Measurements from ENCODE around the gene CIC.

The CIC gene

GRCh38 chr19:42279902-42280814 lies 11.1 kb downstream of the CIC start:
- peak overlapping the region; percentile 88 to 89 for H3K4me3 ChIP-seq (ENCODE audit: low read length in 2 of 2)
- H3K4me1 ChIP-seq (ENCODE audit: control insufficient read depth, insufficient read depth, low read length), result peaks cover 79% of the 10 kb centered on the region
- H3K27me3 ChIP-seq (ENCODE audit: control insufficient read depth in 1 of 2, insufficient read depth in 2 of 2, low read length in 2 of 2), result no peaks in the 10 kb centered on the region
- H3K27ac ChIP-seq (ENCODE audit: low read length), result peak overlapping the region; percentile 88
- H3K9ac ChIP-seq (ENCODE audit: low read length in 2 of 2), result peak overlapping the region; percentile 54 to 75
- no peaks in the 10 kb centered on the region for H3K9me3 ChIP-seq (ENCODE audit: control insufficient read depth in 2 of 2, low read length in 2 of 2)
- peaks cover 0 to 1% of the 10 kb centered on the region in 2 donors for H3K36me3 ChIP-seq (ENCODE audit: control insufficient read depth in 2 of 2, insufficient read depth in 2 of 2, low read length in 2 of 2)

GRCh38 chr19:42280815-42281145 lies 11.7 kb downstream of the CIC start:
- no peaks in the 10 kb centered on the region for H3K36me3 ChIP-seq (ENCODE audit: control insufficient read depth in 2 of 2, insufficient read depth in 2 of 2, low read length in 2 of 2)
- H3K4me3 ChIP-seq (ENCODE audit: low read length in 2 of 2), result peak overlapping the region in 1 of 2 donors; percentile 89
- H3K27ac ChIP-seq (ENCODE audit: low read length), result peak overlapping the region; percentile 88
- peak overlapping the region in 1 of 2 donors; percentile 54 for H3K9ac ChIP-seq (ENCODE audit: low read length in 2 of 2)
- no peaks in the 10 kb centered on the region for H3K27me3 ChIP-seq (ENCODE audit: control insufficient read depth in 1 of 2, insufficient read depth in 2 of 2, low read length in 2 of 2)
- H3K4me1 ChIP-seq (ENCODE audit: control insufficient read depth, insufficient read depth, low read length), result peaks cover 82% of the 10 kb centered on the region
- H3K9me3 ChIP-seq (ENCODE audit: control insufficient read depth in 2 of 2, low read length in 2 of 2), result no peaks in the 10 kb centered on the region

GRCh38 chr19:42281146-42281826 lies 12.2 kb downstream of the CIC start:
- no peaks in the 10 kb centered on the region for H3K36me3 ChIP-seq (ENCODE audit: control insufficient read depth in 2 of 2, insufficient read depth in 2 of 2, low read length in 2 of 2)
- H3K4me1 ChIP-seq (ENCODE audit: control insufficient read depth, insufficient read depth, low read length), result peaks cover 82% of the 10 kb centered on the region
- peak overlapping the region; percentile 58 to 66 for H3K9ac ChIP-seq (ENCODE audit: low read length in 2 of 2)
- H3K27ac ChIP-seq (ENCODE audit: low read length), result peak overlapping the region; percentile 88
- no peaks in the 10 kb centered on the region for H3K9me3 ChIP-seq (ENCODE audit: control insufficient read depth in 2 of 2, low read length in 2 of 2)
- peak overlapping the region; percentile 55 to 89 for H3K4me3 ChIP-seq (ENCODE audit: low read length in 2 of 2)
- no peaks in the 10 kb centered on the region for H3K27me3 ChIP-seq (ENCODE audit: control insufficient read depth in 1 of 2, insufficient read depth in 2 of 2, low read length in 2 of 2)

- Histone ChIP-seq H3K4me1 (ENCODE audit: control insufficient read depth, insufficient read depth, low read length) (peaks cover 82% of the 10 kb centered on the region), H3K27me3 (ENCODE audit: control insufficient read depth in 1 of 2, insufficient read depth in 2 of 2, low read length in 2 of 2) (no peaks in the 10 kb centered on the region), H3K4me3 (ENCODE audit: low read length in 2 of 2) (peak overlapping the region; percentile 55 to 89), H3K36me3 (ENCODE audit: control insufficient read depth in 2 of 2, insufficient read depth in 2 of 2, low read length in 2 of 2) (peaks cover under 1% of the 10 kb centered on the region in 2 donors), H3K27ac (ENCODE audit: low read length) (peak overlapping the region; percentile 88), H3K9ac (ENCODE audit: low read length in 2 of 2) (peak overlapping the region; percentile 58 to 66), H3K9me3 (ENCODE audit: control insufficient read depth in 2 of 2, low read length in 2 of 2) (no peaks in the 10 kb centered on the region)
These were observed 13.0 kb downstream of the CIC start for GRCh38 chr19:42281827-42282762.

- H3K27ac ChIP-seq (ENCODE audit: low read length), result peak overlapping the region; percentile 84
- H3K4me1 ChIP-seq (ENCODE audit: control insufficient read depth, insufficient read depth, low read length), result peaks cover 76% of the 10 kb centered on the region
- no peaks in the 10 kb centered on the region for H3K9me3 ChIP-seq (ENCODE audit: control insufficient read depth in 2 of 2, low read length in 2 of 2)
- H3K9ac ChIP-seq (ENCODE audit: low read length in 2 of 2), result peak overlapping the region; percentile 73 to 77
- no peaks in the 10 kb centered on the region for H3K27me3 ChIP-seq (ENCODE audit: control insufficient read depth in 1 of 2, insufficient read depth in 2 of 2, low read length in 2 of 2)
- H3K4me3 ChIP-seq (ENCODE audit: low read length in 2 of 2), result peak overlapping the region; percentile 49 to 75
- peaks cover 7% of the 10 kb centered on the region in 2 donors for H3K36me3 ChIP-seq (ENCODE audit: control insufficient read depth in 2 of 2, insufficient read depth in 2 of 2, low read length in 2 of 2)
These were observed 13.8 kb downstream of the CIC start for GRCh38 chr19:42282819-42283187.

DNA sequence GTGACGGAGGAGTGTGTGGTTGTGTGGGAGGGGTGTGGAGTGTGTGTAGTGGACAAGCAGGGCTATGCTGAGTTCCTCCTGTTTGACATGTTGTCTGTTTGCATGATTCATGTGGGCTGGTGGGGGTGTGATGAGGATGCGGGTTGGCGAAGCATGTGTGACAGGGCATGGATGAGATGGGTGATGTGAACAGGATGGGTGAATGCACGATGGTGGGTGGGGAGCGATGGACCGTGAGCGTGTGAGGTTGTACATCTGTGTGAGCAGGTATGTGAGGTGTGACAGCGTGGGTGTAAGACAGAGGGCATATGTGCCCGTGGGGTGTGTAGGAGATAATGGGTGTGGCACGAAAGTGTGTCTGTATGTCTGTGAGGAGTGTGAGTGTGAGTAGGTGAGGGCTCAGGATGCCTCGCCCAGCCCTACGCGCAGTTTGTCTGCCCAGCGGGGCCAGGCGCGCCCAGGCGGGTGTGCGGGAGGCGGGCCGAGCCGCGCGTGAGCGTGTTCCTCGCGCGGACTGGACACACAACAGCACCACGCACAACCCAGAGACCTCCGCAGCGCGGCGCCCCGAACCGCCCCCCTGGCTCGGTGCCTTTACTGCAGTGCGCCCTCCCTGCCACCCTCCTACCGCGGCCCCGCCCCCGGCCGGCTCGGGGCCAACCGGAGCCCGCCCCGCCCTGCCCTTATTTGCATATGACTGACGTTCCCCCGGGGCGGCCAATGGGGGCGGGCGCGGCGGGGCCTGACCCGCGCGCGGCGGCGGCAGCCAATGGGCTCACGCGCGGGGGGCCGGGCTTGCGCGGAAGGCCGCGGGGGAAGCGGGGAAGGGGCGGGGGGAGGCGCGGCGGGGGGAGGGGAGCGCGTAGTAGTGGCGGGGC lies 14.4 kb downstream of the CIC start:
- H3K4me1 ChIP-seq (ENCODE audit: control insufficient read depth, insufficient read depth, low read length), result peaks cover 69% of the 10 kb centered on the region
- H3K4me3 ChIP-seq (ENCODE audit: low read length in 2 of 2), result peak overlapping the region; percentile 49 to 75
- H3K9me3 ChIP-seq (ENCODE audit: control insufficient read depth in 2 of 2, low read length in 2 of 2), result no peaks in the 10 kb centered on the region
- H3K27ac ChIP-seq (ENCODE audit: low read length), result peak overlapping the region; percentile 84
- peaks cover 13 to 14% of the 10 kb centered on the region in 2 donors for H3K36me3 ChIP-seq (ENCODE audit: control insufficient read depth in 2 of 2, insufficient read depth in 2 of 2, low read length in 2 of 2)
- no peaks in the 10 kb centered on the region for H3K27me3 ChIP-seq (ENCODE audit: control insufficient read depth in 1 of 2, insufficient read depth in 2 of 2, low read length in 2 of 2)
- peak overlapping the region; percentile 73 to 77 for H3K9ac ChIP-seq (ENCODE audit: low read length in 2 of 2)

DNA sequence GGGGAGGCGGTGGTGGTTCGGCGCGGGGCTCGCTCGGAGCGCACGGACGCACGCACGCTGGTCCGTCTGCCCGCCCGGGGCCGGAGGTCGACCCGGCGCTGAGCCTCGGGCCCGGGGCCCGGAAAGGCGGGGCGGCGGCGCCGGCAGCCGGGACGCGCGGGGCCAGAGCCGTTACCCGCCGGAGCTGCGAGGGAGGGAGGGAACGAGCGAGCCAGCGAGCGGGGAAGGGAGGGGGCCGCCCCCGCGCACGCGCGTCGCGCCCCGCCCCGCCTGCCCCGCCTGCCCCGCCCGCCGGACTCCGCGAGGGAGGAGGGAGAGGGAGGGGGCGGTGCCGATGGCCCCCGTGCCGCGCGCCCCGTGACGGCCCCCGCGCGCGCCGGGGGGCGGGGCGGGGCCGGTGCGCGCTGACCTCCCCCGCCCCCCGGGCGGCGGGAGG lies 15.0 kb downstream of the CIC start:
- H3K9me3 ChIP-seq (ENCODE audit: control insufficient read depth in 2 of 2, low read length in 2 of 2), result no peaks in the 10 kb centered on the region
- H3K9ac ChIP-seq (ENCODE audit: low read length in 2 of 2), result no peak overlapping the region
- peak overlapping the region in 1 of 2 donors; percentile 66 for H3K4me3 ChIP-seq (ENCODE audit: low read length in 2 of 2)
- H3K27ac ChIP-seq (ENCODE audit: low read length), result no peak overlapping the region
- H3K4me1 ChIP-seq (ENCODE audit: control insufficient read depth, insufficient read depth, low read length), result peaks cover 63% of the 10 kb centered on the region
- no peaks in the 10 kb centered on the region for H3K27me3 ChIP-seq (ENCODE audit: control insufficient read depth in 1 of 2, insufficient read depth in 2 of 2, low read length in 2 of 2)
- peaks cover 19 to 20% of the 10 kb centered on the region in 2 donors for H3K36me3 ChIP-seq (ENCODE audit: control insufficient read depth in 2 of 2, insufficient read depth in 2 of 2, low read length in 2 of 2)

DNA sequence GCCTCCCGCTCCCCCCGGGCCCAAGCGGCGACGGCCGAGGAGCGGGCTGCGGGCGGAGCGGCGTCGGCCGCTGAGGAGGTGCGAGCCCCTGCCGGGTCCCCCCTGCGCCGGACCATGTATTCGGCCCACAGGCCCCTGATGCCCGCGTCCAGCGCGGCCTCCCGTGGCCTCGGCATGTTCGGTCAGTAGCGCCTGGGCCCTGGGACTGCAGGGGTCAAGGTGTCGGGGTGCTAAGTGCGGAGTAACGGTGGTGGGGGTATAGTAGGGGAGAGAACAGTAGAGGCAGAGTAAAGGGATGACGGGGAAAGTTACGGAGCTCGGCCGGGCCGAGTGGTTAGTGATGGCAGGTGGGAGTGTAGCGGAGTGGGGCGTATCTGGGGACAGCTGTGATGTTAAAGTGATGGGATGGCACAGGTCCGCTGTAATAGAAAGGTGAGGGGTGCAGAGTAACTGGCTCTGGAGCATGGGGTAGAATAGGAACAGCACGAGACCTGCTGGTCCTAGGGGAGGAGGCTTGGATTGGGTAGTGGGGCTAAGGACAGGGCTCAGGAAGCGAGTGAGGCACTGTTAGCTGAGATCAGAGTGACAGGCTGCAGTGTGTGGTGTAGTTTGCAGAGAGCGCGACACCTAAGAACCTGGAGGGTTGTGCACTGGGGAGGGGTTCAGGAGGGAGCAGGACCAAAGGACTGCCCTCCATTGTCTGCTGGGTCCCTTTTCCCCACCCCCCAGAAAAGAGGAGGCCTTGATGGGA lies 15.7 kb downstream of the CIC start:
- Histone ChIP-seq H3K9ac (ENCODE audit: low read length in 2 of 2) (peak overlapping the region; percentile 55 to 69), H3K4me1 (ENCODE audit: control insufficient read depth, insufficient read depth, low read length) (peaks cover 56% of the 10 kb centered on the region), H3K27ac (ENCODE audit: low read length) (peak overlapping the region; percentile 76)

DNA sequence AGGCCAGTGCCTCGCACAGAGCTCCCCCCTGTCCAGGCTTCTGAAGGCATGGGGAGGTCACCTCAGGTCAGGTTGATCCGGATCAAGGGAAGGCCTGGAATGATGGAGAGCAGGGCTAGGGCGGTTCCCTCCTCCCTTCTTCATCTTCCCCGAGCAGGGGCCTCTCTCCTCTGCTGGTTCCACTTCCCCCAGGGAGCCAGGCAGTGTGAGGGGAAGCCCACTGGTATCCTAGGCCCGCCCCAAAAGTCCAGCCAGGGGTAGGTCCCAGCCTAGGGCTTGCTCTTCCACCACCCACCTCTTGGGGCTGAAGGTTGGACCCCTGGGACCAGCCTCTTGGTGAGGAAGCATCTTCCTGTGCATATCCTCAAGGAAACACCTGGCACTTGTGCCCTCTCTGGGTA lies 16.5 kb downstream of the CIC start:
- Histone ChIP-seq H3K4me1 (ENCODE audit: control insufficient read depth, insufficient read depth, low read length) (peaks cover 49% of the 10 kb centered on the region), H3K9ac (ENCODE audit: low read length in 2 of 2) (peak overlapping the region; percentile 55 to 69), H3K4me3 (ENCODE audit: low read length in 2 of 2) (peak overlapping the region; percentile 79 to 84), H3K9me3 (ENCODE audit: control insufficient read depth in 2 of 2, low read length in 2 of 2) (no peaks in the 10 kb centered on the region), H3K27ac (ENCODE audit: low read length) (peak overlapping the region; percentile 76), H3K36me3 (ENCODE audit: control insufficient read depth in 2 of 2, insufficient read depth in 2 of 2, low read length in 2 of 2) (peaks cover 28 to 33% of the 10 kb centered on the region in 2 donors), H3K27me3 (ENCODE audit: control insufficient read depth in 1 of 2, insufficient read depth in 2 of 2, low read length in 2 of 2) (no peaks in the 10 kb centered on the region)

More for the DNA sequence above, 15.7 kb downstream of the CIC start:
- Histone ChIP-seq H3K36me3 (ENCODE audit: control insufficient read depth in 2 of 2, insufficient read depth in 2 of 2, low read length in 2 of 2) (peaks cover 26% of the 10 kb centered on the region in 2 donors), H3K27me3 (ENCODE audit: control insufficient read depth in 1 of 2, insufficient read depth in 2 of 2, low read length in 2 of 2) (no peaks in the 10 kb centered on the region), H3K4me3 (ENCODE audit: low read length in 2 of 2) (peak overlapping the region; percentile 79 to 84), H3K9me3 (ENCODE audit: control insufficient read depth in 2 of 2, low read length in 2 of 2) (no peaks in the 10 kb centered on the region)
